Right lobe of liver (tissue), 6 donors: ENCODE results near the gene SCARF1. TPM values are rescaled to one million over a fixed set of nuclear protein-coding genes. Genes with fewer than 3 reads are reported as not detected.

Experiments
- ATAC-seq, 4 donors: fragments of 200-7000 bp; cut with Tn5 transposase; one replicate each; pipeline ENCODE4 v1.9.1; 2020; ENCODE audit warnings: mild to moderate bottlenecking in 4 of 4, moderate library complexity in 4 of 4
- DNase-seq, 3 donors: peaks; one replicate each; pipeline ENCODE4 v3.0.0-alpha.2; 2020
- H3K27ac ChIP-seq, 3 donors: fragments of 200-600 bp; one replicate each; pipeline ENCODE4 v1.8.0; 2022
- H3K27me3 ChIP-seq, 2 donors: fragments of 200-600 bp; one replicate each; pipeline ENCODE4 v1.8.0; 2022
- H3K36me3 ChIP-seq, 4 donors: fragments of 200-600 bp; sonication (generic) in 1 of 4; one replicate each; pipeline versions ENCODE4 v1.5.1 to v1.8.0; 2017 to 2022; ENCODE audit warnings: control low read depth in 1 of 4
- H3K4me1 ChIP-seq, 4 donors: fragments of 200-600 bp; sonication (generic) in 1 of 4; one replicate each; pipeline versions ENCODE4 v1.5.1 to v1.8.0; 2017 to 2022; ENCODE audit warnings: control low read depth in 1 of 4
- H3K4me3 ChIP-seq, 3 donors: fragments of 200-600 bp; one replicate each; pipeline ENCODE4 v1.8.0; 2022
- H3K9me3 ChIP-seq, 4 donors: fragments of 200-600 bp; sonication (generic) in 1 of 4; one replicate each; pipeline versions ENCODE4 v1.5.1 to v1.8.0; 2017 to 2022; ENCODE audit warnings: control low read depth in 1 of 4
- POLR2A ChIP-seq: fragments of 450-650 bp; IDR thresholded peaks from one replicate; pipeline ENCODE4 v1.6.1; 2017; ENCODE audit warnings: antibody characterized with exemption, mild to moderate bottlenecking
- WGBS: methylation state at CpG from one replicate; pipeline ENCODE4 v1.1.6; 2018; ENCODE audit warnings: low coverage, low lambda C conversion rate; ENCODE audit not compliant: insufficient coverage; ENCODE audit errors: missing lambda C conversion rate; 5-methylcytosine and 5-hydroxymethylcytosine counted together
- intact Hi-C, 2 donors: fragments of 100-400 bp; cut with DNase I; formaldehyde crosslinking; loops; one replicate each; pipeline versions ENCODE4 v1.11.2 to v1.14.1; 2022
- total RNA-seq, 6 experiments: library from RNA; depleted of rRNA in 2 of 6; stranded (reverse); fragments of >200 nt in 2 of 6; fragmentation: NEBNext Ultra II Directional in 3 of 6; extraction: Animal tissue kit (Norgen Biotek cat#: 25700) in 3 of 6; gene quantifications; one replicate each; pipeline versions ENCODE4 v1.1.0 to v1.2.4, GENCODE V29; 2016 to 2023
- TF ChIP-seq, protein P1 (sequence below), 4 donors: fragments of 200-600 bp in 3 of 4; fragments of 450-650 bp in 1 of 4; IDR thresholded peaks; one replicate each; pipeline versions ENCODE4 v1.5.1 to v1.8.0; 2016 to 2022; ENCODE audit warnings: antibody characterized with exemption in 4 of 4, mild to moderate bottlenecking in 2 of 4
- donor health status: DM: no; HTN: yes; CAD: no.
- donor health status: DM: no; HTN: no; CAD: no.
- donor health status: DM: no; HTN: no; CAD: no.
- donor health status: DM: no; HTN: yes; CAD: no.
- donor health status: DM: no; HTN: yes; CAD: no.

Gene SCARF1
- total RNA-seq, 6 experiments from 2014 or later = 6.9 to 16.9 (median 8.4) TPM

DNA sequence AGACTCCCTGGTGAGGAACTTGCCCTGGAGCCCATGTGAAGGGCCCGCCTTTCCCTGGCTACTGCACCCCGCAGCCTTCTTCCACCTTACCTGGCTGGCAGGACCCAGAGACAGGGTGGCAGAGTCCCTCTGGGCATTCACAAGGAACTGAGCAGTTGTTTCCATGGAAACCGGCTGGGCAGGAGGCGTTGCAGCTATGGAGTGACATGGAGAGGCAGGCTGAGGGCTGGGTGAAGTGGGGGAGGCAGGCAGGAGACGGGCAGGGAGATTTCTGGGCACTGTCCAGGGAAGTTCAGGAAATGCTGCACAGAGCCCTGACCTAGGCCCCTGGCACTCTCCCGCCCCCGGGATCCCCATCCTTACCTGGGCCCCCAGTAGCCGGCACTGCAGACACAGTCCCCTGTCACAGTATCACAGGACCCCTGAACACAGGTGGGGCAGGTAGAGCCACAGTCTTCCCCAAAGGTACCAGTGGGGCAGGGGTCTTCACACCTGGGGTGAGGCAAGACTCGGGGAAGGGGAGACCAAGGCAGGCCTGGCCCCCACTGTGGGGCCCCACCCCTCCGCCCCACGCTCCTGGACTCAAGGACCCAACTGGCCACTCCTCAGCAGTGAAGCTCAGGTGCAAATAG lies 5.9 kb downstream of the SCARF1 start:
- ATAC-seq = no peak

GRCh38 chr17:1638624-1639300 lies 6.8 kb downstream of the SCARF1 start:
- WGBS = 92% methylated on average over 9 of the region's 19 CpGs
- no peak overlapping the region for H3K27ac ChIP-seq

More for the DNA sequence above, 5.9 kb downstream of the SCARF1 start:
- Histone ChIP-seq H3K27me3 (no peaks in the 10 kb centered on the region), H3K36me3 (peaks cover 0 to 14% (median 3%) of the 10 kb centered on the region in 4 donors), H3K4me1 (peaks cover 0 to 10% (median 3%) of the 10 kb centered on the region in 4 donors), H3K4me3 (no peak overlapping the region), H3K9me3 (no peaks in the 10 kb centered on the region), H3K27ac (no peak overlapping the region)
- intact Hi-C loops = no loop called here
- TF ChIP-seq POLR2A = no peak
- TF ChIP-seq, protein P1, sequence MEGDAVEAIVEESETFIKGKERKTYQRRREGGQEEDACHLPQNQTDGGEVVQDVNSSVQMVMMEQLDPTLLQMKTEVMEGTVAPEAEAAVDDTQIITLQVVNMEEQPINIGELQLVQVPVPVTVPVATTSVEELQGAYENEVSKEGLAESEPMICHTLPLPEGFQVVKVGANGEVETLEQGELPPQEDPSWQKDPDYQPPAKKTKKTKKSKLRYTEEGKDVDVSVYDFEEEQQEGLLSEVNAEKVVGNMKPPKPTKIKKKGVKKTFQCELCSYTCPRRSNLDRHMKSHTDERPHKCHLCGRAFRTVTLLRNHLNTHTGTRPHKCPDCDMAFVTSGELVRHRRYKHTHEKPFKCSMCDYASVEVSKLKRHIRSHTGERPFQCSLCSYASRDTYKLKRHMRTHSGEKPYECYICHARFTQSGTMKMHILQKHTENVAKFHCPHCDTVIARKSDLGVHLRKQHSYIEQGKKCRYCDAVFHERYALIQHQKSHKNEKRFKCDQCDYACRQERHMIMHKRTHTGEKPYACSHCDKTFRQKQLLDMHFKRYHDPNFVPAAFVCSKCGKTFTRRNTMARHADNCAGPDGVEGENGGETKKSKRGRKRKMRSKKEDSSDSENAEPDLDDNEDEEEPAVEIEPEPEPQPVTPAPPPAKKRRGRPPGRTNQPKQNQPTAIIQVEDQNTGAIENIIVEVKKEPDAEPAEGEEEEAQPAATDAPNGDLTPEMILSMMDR (IDR thresholded peaks at IDR 0.05) = no peak
- WGBS = 45% methylated on average over 2 of the region's 11 CpGs
- DNase-seq = no peak

GRCh38 chr17:1638171-1638590 lies 7.4 kb downstream of the SCARF1 start:
- 75% methylated on average over 7 of the region's 17 CpGs for WGBS
- H3K27me3 ChIP-seq = no peaks in the 10 kb centered on the region
- H3K4me1 ChIP-seq = no peaks in the 10 kb centered on the region
- DNase-seq (no peak), ATAC-seq (no peak)
- H3K36me3 ChIP-seq = peaks cover 0 to 14% (median 3%) of the 10 kb centered on the region in 4 donors
- no peak overlapping the region for H3K27ac ChIP-seq
- H3K4me3 ChIP-seq = no peak overlapping the region
- no peaks in the 10 kb centered on the region for H3K9me3 ChIP-seq
- TF ChIP-seq POLR2A = no peak
- TF ChIP-seq, protein P1 (IDR thresholded peaks at IDR 0.05) = no peak
- intact Hi-C loops = no loop called here

More at GRCh38 chr17:1638624-1639300, 6.8 kb downstream of the SCARF1 start:
- no peak for TF ChIP-seq POLR2A
- TF ChIP-seq, protein P1 (IDR thresholded peaks at IDR 0.05) = no peak
- Histone ChIP-seq H3K9me3 (no peaks in the 10 kb centered on the region), H3K4me1 (peaks cover 0 to 5% (median 0%) of the 10 kb centered on the region in 4 donors), H3K4me3 (no peak overlapping the region), H3K27me3 (no peaks in the 10 kb centered on the region), H3K36me3 (peaks cover 0 to 14% (median 3%) of the 10 kb centered on the region in 4 donors)
- ATAC-seq (no peak), DNase-seq (no peak)
- intact Hi-C loops = no loop called here

- H3K36me3 ChIP-seq = peaks cover 0 to 14% (median 3%) of the 10 kb centered on the region in 4 donors
- TF ChIP-seq, protein P1 (IDR thresholded peaks at IDR 0.05) = no peak
- no peak for TF ChIP-seq POLR2A
- H3K27me3 ChIP-seq = no peaks in the 10 kb centered on the region
- H3K27ac ChIP-seq = no peak overlapping the region
- 82% methylated on average over 5 of the region's 15 CpGs for WGBS
- H3K9me3 ChIP-seq = no peaks in the 10 kb centered on the region
- H3K4me1 ChIP-seq = no peaks in the 10 kb centered on the region
- ATAC-seq (no peak), DNase-seq (no peak)
- no peak overlapping the region for H3K4me3 ChIP-seq
- intact Hi-C loops = no loop called here
These were observed 8.7 kb downstream of the SCARF1 start for GRCh38 chr17:1636732-1637285.
